HCT116 (cell line): ENCODE data around the gene ATP6V1G3. TPM values are rescaled to one million over a fixed set of nuclear protein-coding genes. Genes with fewer than 3 reads are reported as not detected.

Experiments
- ATAC-seq: fragments of 200-7000 bp; cut with Tn5 transposase; 2 replicates; pipeline ENCODE4 v1.9.1; 2020; ENCODE audit warnings: mild to moderate bottlenecking, moderate library complexity
- BruUV-seq: library from RNA; stranded (reverse); fragments of 400-500 nt; replicated peaks from 2 replicates; lab custom pipeline; 2021; lab: Mats Ljungman, UMichigan
- CTCF ChIA-PET: fragments of 300-600 bp; sonication (Branson Sonifier 250); formaldehyde crosslinking; loops from one replicate; lab custom pipeline; 2021; ENCODE audit warnings: antibody characterized with exemption; lab: Charles Lee
- POLR2A ChIA-PET: fragments of 300-600, 350-600 bp; sonication (Branson Sonifier 250); formaldehyde crosslinking; loops from one replicate; lab custom pipeline; 2021; ENCODE audit warnings: antibody characterized with exemption; lab: Charles Lee
- RAD21 ChIA-PET, 2 experiments: fragments of 300-600 bp; sonication (Branson Sonifier 250); formaldehyde crosslinking; loops; one replicate each; lab custom pipeline; 2023; ENCODE audit warnings: low total read pairs in 2 of 2; ENCODE audit not compliant: uncharacterized antibody in 2 of 2, unreplicated experiment in 2 of 2, low non-redundant PET in 1 of 2; lab: Charles Lee
- DNase-seq: peaks from one replicate; pipeline ENCODE4 v3.0.0-alpha.2; 2010; ENCODE audit warnings: low read depth, low spot score
- H2AFZ ChIP-seq: fragments of 200-600 bp; shearing (Covaris generic), sonication (generic); 2 replicates; pipeline ENCODE4 v1.6.1; 2017; ENCODE audit warnings: low read depth, mixed run types, mixed read lengths, antibody characterized with exemption, low read length; ENCODE audit not compliant: poor library complexity, severe bottlenecking
- H3K27ac ChIP-seq: 2 replicates; pipeline ENCODE4 v1.5.1; 2012; ENCODE audit warnings: low read depth, low read length
- H3K27me3 ChIP-seq: fragments of 200-600 bp; sonication (generic); 2 replicates; pipeline ENCODE4 v1.6.1; 2016; ENCODE audit warnings: mixed run types, low read length, mixed read lengths; ENCODE audit not compliant: insufficient read depth
- H3K36me3 ChIP-seq, 2 experiments: fragments of 200-500 bp in 1 of 2; fragments of 200-600 bp in 1 of 2; sonication (Bioruptor generic) in 1 of 2; sonication (generic) in 1 of 2; 2 replicates each; pipeline versions ENCODE4 v1.5.1 to v1.6.1; 2014 to 2016; ENCODE audit warnings: low read length in 2 of 2, inconsistent platforms in 1 of 2, mixed read lengths in 1 of 2, mixed run types in 1 of 2; ENCODE audit not compliant: insufficient read depth in 2 of 2, control insufficient read depth in 1 of 2
- H3K4me1 ChIP-seq, 2 experiments: fragments of 200-600 bp in 1 of 2; sonication (generic) in 1 of 2; 2 replicates each; pipeline versions ENCODE4 v1.5.1 to v1.6.1; 2012 to 2017; ENCODE audit warnings: low read length in 2 of 2, inconsistent platforms in 1 of 2, mild to moderate bottlenecking in 1 of 2, mixed read lengths in 1 of 2, mixed run types in 1 of 2, moderate library complexity in 1 of 2; ENCODE audit not compliant: insufficient read depth in 2 of 2, control insufficient read depth in 1 of 2
- H3K4me2 ChIP-seq: fragments of 200-600 bp; sonication (generic); 2 replicates; pipeline ENCODE4 v1.6.1; 2017; ENCODE audit warnings: mixed run types, low read length, mixed read lengths
- H3K4me3 ChIP-seq, 2 experiments: fragments of 200-600 bp in 1 of 2; sonication (generic) in 1 of 2; replicated peaks in 1 of 2; 2 replicates each; pipeline ENCODE4 v1.5.1; 2011 to 2016; ENCODE audit warnings: low read length in 2 of 2, control low read depth in 1 of 2, low read depth in 1 of 2, mild to moderate bottlenecking in 1 of 2, mixed read lengths in 1 of 2, mixed run types in 1 of 2
- H3K79me2 ChIP-seq: fragments of 200-600 bp; sonication (generic); 2 replicates; pipeline ENCODE4 v1.6.1; 2017; ENCODE audit warnings: mild to moderate bottlenecking, mixed run types, low read length, moderate library complexity, mixed read lengths; ENCODE audit not compliant: insufficient read depth
- H3K9ac ChIP-seq: fragments of 200-600 bp; sonication (generic); 2 replicates; pipeline ENCODE4 v1.6.1; 2016; ENCODE audit warnings: low read length, mixed read lengths
- H3K9me2 ChIP-seq: fragments of 200-600 bp; sonication (generic), shearing (Covaris generic); 2 replicates; pipeline ENCODE4 v1.6.1; 2017; ENCODE audit warnings: mixed run types, mild to moderate bottlenecking, moderate library complexity; ENCODE audit not compliant: insufficient read depth
- H3K9me3 ChIP-seq, 2 experiments: fragments of 200-500 bp in 1 of 2; fragments of 200-600 bp in 1 of 2; sonication (Bioruptor generic) in 1 of 2; sonication (generic) in 1 of 2; 2 replicates each; pipeline ENCODE4 v1.6.1; 2014 to 2017; ENCODE audit warnings: low read length in 2 of 2, mixed read lengths in 2 of 2, inconsistent platforms in 1 of 2, low read depth in 1 of 2, mild to moderate bottlenecking in 1 of 2, mixed run types in 1 of 2, moderate library complexity in 1 of 2; ENCODE audit not compliant: control insufficient read depth in 1 of 2, insufficient read depth in 1 of 2
- H4K20me1 ChIP-seq: fragments of 200-600 bp; sonication (generic), shearing (Covaris generic); 2 replicates; pipeline ENCODE4 v1.6.1; 2017; ENCODE audit warnings: mixed run types, mild to moderate bottlenecking, moderate library complexity; ENCODE audit not compliant: insufficient read depth
- CBX3 ChIP-seq: IDR thresholded peaks from 2 replicates; pipeline ENCODE4 v1.6.1; 2012; ENCODE audit warnings: low read depth
- EGR1 ChIP-seq: IDR thresholded peaks from 2 replicates; pipeline ENCODE4 v1.6.1; 2012; ENCODE audit warnings: low read depth
- MAX ChIP-seq: IDR thresholded peaks from 2 replicates; pipeline ENCODE4 v1.6.1; 2012
- POLR2A ChIP-seq: IDR thresholded peaks from 2 replicates; pipeline ENCODE4 v1.7.0; 2011; ENCODE audit warnings: borderline replicate concordance; ENCODE audit not compliant: insufficient read depth, insufficient read length; ENCODE audit errors: extremely low read depth
- REST ChIP-seq: IDR thresholded peaks from 2 replicates; pipeline ENCODE4 v1.6.1; 2012; ENCODE audit warnings: low read depth
- SIN3A ChIP-seq: IDR thresholded peaks from 2 replicates; pipeline ENCODE4 v1.6.1; 2012; ENCODE audit warnings: low read depth
- SP1 ChIP-seq: IDR thresholded peaks from 2 replicates; pipeline ENCODE4 v1.6.1; 2012; ENCODE audit warnings: low read depth
- SRF ChIP-seq: IDR thresholded peaks from 2 replicates; pipeline ENCODE4 v1.6.1; 2012; ENCODE audit warnings: low read depth
- YY1 ChIP-seq: IDR thresholded peaks from 2 replicates; pipeline ENCODE4 v1.6.1; 2011; ENCODE audit warnings: low read length, low read depth, moderate library complexity, mild to moderate bottlenecking; ENCODE audit not compliant: insufficient replicate concordance; ENCODE audit errors: extremely low read depth
- ZBTB33 ChIP-seq: IDR thresholded peaks from 2 replicates; pipeline ENCODE4 v1.6.1; 2011; ENCODE audit warnings: mild to moderate bottlenecking, low read length, moderate library complexity; ENCODE audit not compliant: insufficient replicate concordance; ENCODE audit errors: extremely low read depth
- intact Hi-C: fragments of 100-400 bp; cut with micrococcal nuclease; formaldehyde crosslinking; loops from 2 replicates; pipeline ENCODE4 v1.10.0; 2022
- total RNA-seq: library from RNA; stranded (reverse); gene quantifications from one replicate; pipeline ENCODE4 v1.2.1, GENCODE V29; 2021; ENCODE audit not compliant: unreplicated experiment

The ATP6V1G3 gene
- total RNA-seq, 1 experiment from 2014 or later, result not detected

GRCh38 chr1:198499588-198499987, 40.9 kb downstream of the ATP6V1G3 start:
- intact Hi-C loops, result no loop called here
- Histone ChIP-seq H3K9me2 (no peaks in the 10 kb centered on the region), H3K9ac (no peak overlapping the region), H3K27me3 (no peaks in the 10 kb centered on the region), H3K4me1 (peaks cover 0 to 7% of the 10 kb centered on the region in 2 experiments; a peak in 2 of 4 replicates), H2AFZ (no peak overlapping the region), H3K27ac (no peak overlapping the region), H3K4me3 (no peak overlapping the region), H3K79me2 (no peaks in the 10 kb centered on the region), H3K36me3 (no peaks in the 10 kb centered on the region), H3K9me3 (no peaks in the 10 kb centered on the region), H3K4me2 (no peak overlapping the region), H4K20me1 (no peaks in the 10 kb centered on the region)
- ChIA-PET RAD21 (no interaction called here), CTCF (no interaction called here), POLR2A (no interaction called here)
- no peak for TF ChIP-seq CBX3
- TF ChIP-seq SRF, result no peak
- no peak for TF ChIP-seq SIN3A
- TF ChIP-seq YY1, result no peak
- no peak for TF ChIP-seq MAX
- no peak for TF ChIP-seq EGR1
- no peak for TF ChIP-seq SP1
- no peak for TF ChIP-seq REST
- no peak for TF ChIP-seq ZBTB33
- TF ChIP-seq POLR2A, result no peak
- no TSS peak for BruUV-seq
- DNase-seq, result no peak
- ATAC-seq, result no peak
